M059J (cell line): ENCODE measurements around the gene CCT4. TPM values are rescaled to one million over a fixed set of nuclear protein-coding genes. Genes with fewer than 3 reads are reported as not detected.

Experiments
- total RNA-seq: library from RNA; depleted of rRNA; stranded (reverse); fragments of >200 nt; shearing (Covaris generic); gene quantifications from 2 replicates; pipeline ENCODE4 v1.2.3, GENCODE V29; 2014; rRNA removed

Gene CCT4
- total RNA-seq, 1 experiment from 2014 or later = 248 TPM

Other genes with a start within 250 kb of the CCT4 start
- gene FAM161A, start 34.6 kb downstream of the CCT4 start, total RNA-seq = 1.7 and 2.0 TPM in 2 replicates
- 47.7 and 75.7 TPM in 2 replicates for gene COMMD1, start 17.0 kb upstream of the CCT4 start, total RNA-seq